GM18505 (cell line): ENCODE measurements around the gene ITPRID1.

Source experiments
- ATAC-seq: cut with Tn5 transposase; IDR thresholded peaks from one replicate; pipeline ENCODE4 v1.9.1; 2021; ENCODE audit not compliant: unreplicated experiment
- POLR2A ChIP-seq: IDR thresholded peaks from 4 replicates; pipeline ENCODE4 v1.6.1; 2011; ENCODE audit warnings: borderline replicate concordance; ENCODE audit not compliant: insufficient read depth, insufficient read length; ENCODE audit errors: extremely low read depth

Gene ITPRID1

GRCh38 chr7:31640381-31640780, 126.5 kb downstream of the ITPRID1 start:
- TF ChIP-seq POLR2A = no peak
- ATAC-seq = no peak

- no peak for TF ChIP-seq POLR2A
- no peak for ATAC-seq
Measured at GRCh38 chr7:31642681-31643115, 128.8 kb downstream of the ITPRID1 start.

DNA sequence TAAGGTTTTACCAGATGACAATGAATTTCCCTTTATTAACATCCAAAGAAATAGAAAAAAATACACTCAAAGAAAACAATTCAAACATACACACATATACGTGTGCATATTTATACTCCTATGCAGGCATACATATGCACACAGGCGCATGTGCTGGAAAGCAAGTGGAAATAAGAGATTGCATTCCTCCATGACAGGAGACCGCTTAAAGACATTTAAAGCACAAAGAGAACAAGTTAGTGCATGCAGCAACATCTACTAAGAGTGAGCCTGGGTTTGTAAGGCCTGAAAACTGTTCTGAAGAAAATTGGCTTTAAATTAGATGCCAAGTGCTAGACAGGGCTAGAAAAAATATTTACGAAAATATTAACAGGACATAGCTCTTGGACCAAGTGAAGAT, 133.1 kb downstream of the ITPRID1 start:
- TF ChIP-seq POLR2A = no peak
- no peak for ATAC-seq

GRCh38 chr7:31647511-31647910, 133.6 kb downstream of the ITPRID1 start:
- no peak for TF ChIP-seq POLR2A
- no peak for ATAC-seq

GRCh38 chr7:31648288-31648687, 134.4 kb downstream of the ITPRID1 start:
- no peak for ATAC-seq
- no peak for TF ChIP-seq POLR2A

DNA sequence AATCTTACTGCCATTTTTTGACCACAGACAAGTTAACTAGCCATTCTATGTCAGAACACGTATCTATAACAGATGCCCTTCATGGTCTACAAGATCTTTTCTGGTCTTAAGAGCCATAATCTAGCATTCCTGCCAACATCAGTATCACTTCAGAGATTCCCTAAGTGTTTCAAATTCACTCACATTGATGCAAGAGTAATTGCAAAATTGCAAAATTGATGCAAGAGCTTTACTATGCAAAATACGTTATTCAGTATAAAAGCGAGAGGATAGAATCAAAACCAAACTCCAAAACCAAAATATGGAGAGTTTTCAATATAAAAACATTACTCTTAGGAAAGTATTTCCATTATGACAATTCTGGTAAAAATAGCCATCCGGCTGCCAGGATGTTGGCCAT, 135.0 kb downstream of the ITPRID1 start:
- TF ChIP-seq POLR2A = no peak
- no peak for ATAC-seq

DNA sequence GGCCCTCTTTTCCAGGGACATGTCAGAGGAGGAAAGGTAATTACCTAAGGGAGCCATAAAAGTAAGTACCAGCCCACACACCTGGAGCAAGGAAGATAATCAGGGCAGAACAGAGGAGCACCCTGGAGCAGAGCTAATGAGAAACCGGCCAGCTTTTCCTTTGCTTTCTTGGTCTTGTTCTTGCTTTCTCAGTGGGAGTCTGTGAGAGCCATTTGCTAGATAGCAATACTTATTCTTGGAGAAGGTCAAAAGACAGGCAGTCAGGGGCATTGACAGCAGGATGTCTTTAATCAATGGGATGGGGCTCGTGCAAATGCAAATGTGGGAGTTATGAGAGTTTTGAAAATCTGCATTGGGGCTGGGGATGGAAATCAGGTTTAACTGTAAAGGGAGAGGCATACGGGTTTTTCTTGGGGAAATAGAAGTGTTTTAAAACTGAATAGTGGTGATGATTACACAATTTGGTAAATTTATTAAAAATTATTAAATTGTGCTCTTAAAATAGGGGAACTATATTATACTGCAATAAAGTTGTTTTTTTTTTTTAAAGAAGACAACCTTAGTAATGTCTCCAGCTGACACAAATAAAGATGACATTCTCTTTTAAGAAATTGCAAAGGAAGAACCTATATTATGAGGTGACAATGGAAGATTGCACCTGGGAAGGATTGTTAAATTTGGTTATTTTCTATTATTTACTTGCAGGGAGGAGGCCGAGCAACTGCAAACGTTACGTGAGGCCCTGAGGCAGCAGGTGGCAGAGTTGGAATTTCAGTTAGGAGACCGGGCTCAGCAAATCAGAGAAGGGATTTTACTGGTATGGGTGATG, 137.6 kb downstream of the ITPRID1 start:
- no peak for ATAC-seq
- no peak for TF ChIP-seq POLR2A

- no peak for TF ChIP-seq POLR2A
- no peak for ATAC-seq
Measured at GRCh38 chr7:31652063-31652326, 138.1 kb downstream of the ITPRID1 start.

DNA sequence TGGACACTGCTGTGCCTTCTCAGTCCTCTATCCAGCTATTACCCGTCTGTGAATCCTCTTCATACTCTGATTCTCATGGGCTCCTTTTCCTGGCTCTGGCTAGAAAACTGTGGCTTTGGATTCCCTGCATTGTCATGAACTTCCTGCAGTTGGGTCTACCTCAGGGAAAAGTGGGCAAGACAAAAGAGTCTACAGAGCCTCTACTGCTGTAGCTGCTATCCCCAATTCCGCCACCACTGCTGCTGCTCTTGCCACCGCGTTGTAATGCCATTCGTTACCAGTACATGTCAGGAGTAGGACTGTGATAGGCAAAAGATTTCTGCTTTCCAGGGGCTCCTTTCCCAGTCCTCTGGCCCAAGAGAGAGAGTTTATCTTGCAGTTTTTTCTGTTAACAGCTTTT, 149.2 kb downstream of the ITPRID1 start:
- TF ChIP-seq POLR2A = no peak
- ATAC-seq = no peak

- ATAC-seq = no peak
- no peak for TF ChIP-seq POLR2A
Measured at GRCh38 chr7:31664890-31665289, 151.0 kb downstream of the ITPRID1 start.

GRCh38 chr7:31665546-31665945, 151.7 kb downstream of the ITPRID1 start:
- TF ChIP-seq POLR2A = no peak
- ATAC-seq = no peak

- TF ChIP-seq POLR2A = no peak
- ATAC-seq = no peak
Measured at GRCh38 chr7:31669461-31669860, 155.6 kb downstream of the ITPRID1 start.

DNA sequence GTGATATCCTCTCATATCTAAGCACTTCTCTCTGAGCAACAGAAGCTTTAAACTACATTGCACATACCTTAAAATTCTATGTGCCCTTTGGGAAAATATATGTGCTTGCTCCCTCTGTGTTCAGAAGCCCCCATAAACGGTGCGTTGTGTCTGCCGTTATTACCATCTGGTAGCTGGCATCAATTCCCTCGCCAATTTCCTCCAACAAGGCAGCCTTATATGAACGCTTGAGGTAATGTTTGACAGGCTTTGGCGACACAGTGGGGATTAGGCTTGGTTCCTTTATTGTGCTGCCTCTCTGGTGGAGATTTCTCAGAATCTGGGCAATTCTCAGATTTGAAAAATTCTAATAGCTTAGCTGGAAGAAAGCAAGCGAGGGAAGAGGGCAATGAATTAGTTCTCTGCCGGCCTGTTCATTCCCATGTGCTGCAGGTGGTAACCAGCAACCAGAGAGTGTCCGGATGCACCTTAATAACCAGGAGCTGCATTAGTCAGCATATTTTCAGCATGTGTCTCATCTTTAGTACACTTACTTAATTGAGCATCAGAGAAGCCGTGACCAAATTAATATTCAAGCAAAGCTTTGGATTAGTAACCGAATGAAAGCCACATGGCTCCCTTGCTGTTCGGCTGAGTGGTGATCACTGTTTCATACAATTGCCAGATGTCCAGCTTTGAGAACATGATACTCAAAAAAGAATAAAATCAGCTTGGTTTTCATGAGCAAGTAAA, 165.8 kb downstream of the ITPRID1 start:
- TF ChIP-seq POLR2A = no peak
- ATAC-seq = no peak
